IPS-18a (cell line): Measurements from ENCODE around the gene LYPLA2.
"Not testable (repeated sequence)": the region's sequence is repeated elsewhere in the genome, so short reads cannot be mapped to it uniquely, and the experiment has no call there.

Experiments
- H3K27ac ChIP-seq: one replicate; pipeline ENCODE4 v1.5.1; 2013; ENCODE audit warnings: low read length
- H3K27me3 ChIP-seq: one replicate; pipeline ENCODE4 v1.6.1; 2013; ENCODE audit warnings: mild to moderate bottlenecking, low read length; ENCODE audit not compliant: control insufficient read depth, insufficient read depth
- H3K36me3 ChIP-seq: one replicate; pipeline ENCODE4 v1.6.1; 2013; ENCODE audit warnings: low read depth, low read length; ENCODE audit not compliant: control insufficient read depth
- H3K4me1 ChIP-seq: one replicate; pipeline ENCODE4 v1.6.1; 2013; ENCODE audit warnings: low read depth, low read length; ENCODE audit not compliant: control insufficient read depth
- H3K4me3 ChIP-seq: one replicate; pipeline ENCODE4 v1.5.1; 2013; ENCODE audit warnings: low read length
- H3K9ac ChIP-seq: one replicate; pipeline ENCODE4 v1.6.1; 2013; ENCODE audit warnings: mild to moderate bottlenecking, low read length, moderate library complexity
- H3K9me3 ChIP-seq: one replicate; pipeline ENCODE4 v1.6.1; 2013; ENCODE audit warnings: low read depth, low read length; ENCODE audit not compliant: control insufficient read depth

LYPLA2 gene

GRCh38 chr1:23759277-23759676, 31.7 kb upstream of the LYPLA2 start:
- H3K9ac ChIP-seq: no peak overlapping the region
- H3K27me3 ChIP-seq: no peaks in the 10 kb centered on the region
- no peaks in the 10 kb centered on the region for H3K4me1 ChIP-seq
- no peak overlapping the region for H3K4me3 ChIP-seq
- no peak overlapping the region for H3K27ac ChIP-seq
- no peaks in the 10 kb centered on the region for H3K9me3 ChIP-seq
- peaks cover 76% of the 10 kb centered on the region for H3K36me3 ChIP-seq

- no peak overlapping the region for H3K27ac ChIP-seq
- H3K36me3 ChIP-seq: peaks cover 41% of the 10 kb centered on the region
- no peaks in the 10 kb centered on the region for H3K27me3 ChIP-seq
- no peaks in the 10 kb centered on the region for H3K9me3 ChIP-seq
- no peak overlapping the region for H3K9ac ChIP-seq
- no peaks in the 10 kb centered on the region for H3K4me1 ChIP-seq
- H3K4me3 ChIP-seq: no peak overlapping the region
Observed at GRCh38 chr1:23763041-23763577, 27.8 kb upstream of the LYPLA2 start.

GRCh38 chr1:23768733-23769132, 22.2 kb upstream of the LYPLA2 start:
- Histone ChIP-seq H3K27ac (no peak overlapping the region), H3K27me3 (no peaks in the 10 kb centered on the region), H3K9me3 (no peaks in the 10 kb centered on the region), H3K36me3 (no peaks in the 10 kb centered on the region), H3K9ac (no peak overlapping the region), H3K4me1 (no peaks in the 10 kb centered on the region), H3K4me3 (no peak overlapping the region)

- H3K4me3 ChIP-seq: no peak overlapping the region
- no peaks in the 10 kb centered on the region for H3K9me3 ChIP-seq
- H3K27me3 ChIP-seq: no peaks in the 10 kb centered on the region
- H3K36me3 ChIP-seq: no peaks in the 10 kb centered on the region
- no peaks in the 10 kb centered on the region for H3K4me1 ChIP-seq
- no peak overlapping the region for H3K27ac ChIP-seq
- H3K9ac ChIP-seq: no peak overlapping the region
Observed at GRCh38 chr1:23772049-23772853, 18.7 kb upstream of the LYPLA2 start.

- Histone ChIP-seq H3K36me3 (no peaks in the 10 kb centered on the region), H3K4me3 (no peak overlapping the region), H3K9me3 (no peaks in the 10 kb centered on the region), H3K27ac (no peak overlapping the region), H3K9ac (no peak overlapping the region), H3K27me3 (no peaks in the 10 kb centered on the region), H3K4me1 (no peaks in the 10 kb centered on the region)
Observed at GRCh38 chr1:23772854-23773242, 18.1 kb upstream of the LYPLA2 start.

GRCh38 chr1:23774174-23774880, 16.6 kb upstream of the LYPLA2 start:
- Histone ChIP-seq H3K9ac (no peak overlapping the region), H3K27ac (no peak overlapping the region), H3K36me3 (no peaks in the 10 kb centered on the region), H3K27me3 (no peaks in the 10 kb centered on the region), H3K9me3 (no peaks in the 10 kb centered on the region), H3K4me3 (no peak overlapping the region), H3K4me1 (peaks cover 3% of the 10 kb centered on the region)

- Histone ChIP-seq H3K27ac (no peak overlapping the region), H3K9ac (no peak overlapping the region), H3K4me1 (peaks cover 4% of the 10 kb centered on the region), H3K4me3 (no peak overlapping the region), H3K9me3 (no peaks in the 10 kb centered on the region), H3K27me3 (no peaks in the 10 kb centered on the region), H3K36me3 (peaks cover 8% of the 10 kb centered on the region)
Observed at GRCh38 chr1:23776217-23776616, 14.7 kb upstream of the LYPLA2 start.

GRCh38 chr1:23777979-23778814, 12.7 kb upstream of the LYPLA2 start, which contains the start of gene PITHD1:
PITHD1 (plus strand) TSS chr1:23778418; CDS start chr1:23778516, 98 bp downstream.
- H3K4me3 ChIP-seq: peak within 1 kb of the TSS; percentile 78
- no peaks in the 10 kb centered on the region for H3K9me3 ChIP-seq
- peak within 1 kb of the TSS; percentile 28 for H3K27ac ChIP-seq
- H3K27me3 ChIP-seq: no peaks in the 10 kb centered on the region
- H3K36me3 ChIP-seq: peaks cover 14% of the 10 kb centered on the region
- peak within 1 kb of the TSS; percentile 68 for H3K9ac ChIP-seq
- H3K4me1 ChIP-seq: peaks cover 4% of the 10 kb centered on the region

GRCh38 chr1:23779826-23780371, 11.0 kb upstream of the LYPLA2 start:
- Histone ChIP-seq H3K4me3 (peak overlapping the region; percentile 78), H3K9ac (no peak overlapping the region), H3K4me1 (peaks cover 4% of the 10 kb centered on the region), H3K36me3 (peaks cover 26% of the 10 kb centered on the region), H3K27me3 (no peaks in the 10 kb centered on the region), H3K27ac (no peak overlapping the region), H3K9me3 (no peaks in the 10 kb centered on the region)

GRCh38 chr1:23783141-23783540, 7.8 kb upstream of the LYPLA2 start:
- H3K36me3 ChIP-seq: peaks cover 53% of the 10 kb centered on the region
- H3K9me3 ChIP-seq, H3K9ac ChIP-seq, H3K27ac ChIP-seq, H3K27me3 ChIP-seq, H3K4me3 ChIP-seq, H3K4me1 ChIP-seq: not testable (repeated sequence)

GRCh38 chr1:23784846-23785245, 6.1 kb upstream of the LYPLA2 start:
- Histone ChIP-seq H3K36me3 (peaks cover 50% of the 10 kb centered on the region), H3K9me3 (no peaks in the 10 kb centered on the region), H3K4me3 (no peak overlapping the region), H3K27me3 (no peaks in the 10 kb centered on the region), H3K4me1 (no peaks in the 10 kb centered on the region), H3K9ac (no peak overlapping the region), H3K27ac (no peak overlapping the region)
